Urinary bladder (tissue), 4 donors: ENCODE data around the gene SERINC3. TPM values are rescaled to one million over a fixed set of nuclear protein-coding genes. Genes with fewer than 3 reads are reported as not detected.

ENCODE experiments used
- DNase-seq: peaks from one replicate; pipeline ENCODE4 v3.0.0-alpha.2; 2015; ENCODE audit errors: extremely low spot score
- H3K27ac ChIP-seq: one replicate; pipeline ENCODE4 v1.5.1; 2013; ENCODE audit warnings: low read depth, mild to moderate bottlenecking, moderate library complexity
- H3K36me3 ChIP-seq: one replicate; pipeline ENCODE4 v1.6.1; 2013; ENCODE audit warnings: mild to moderate bottlenecking, moderate library complexity; ENCODE audit not compliant: insufficient read depth
- H3K4me1 ChIP-seq: one replicate; pipeline ENCODE4 v1.6.1; 2013; ENCODE audit warnings: mild to moderate bottlenecking, moderate library complexity; ENCODE audit not compliant: insufficient read depth
- H3K4me3 ChIP-seq: one replicate; pipeline ENCODE4 v1.5.1; 2013; ENCODE audit warnings: low read depth, low read length
- WGBS: extraction: QIAGEN DNeasy Blood & Tissue Kit; methylation state at CpG from one replicate; pipeline ENCODE4 v1.1.7; 2013; 5-methylcytosine and 5-hydroxymethylcytosine counted together
- polyA plus RNA-seq: library from polyadenylated mRNA; stranded (reverse); fragments of 200-250 nt; gene quantifications from one replicate; pipeline ENCODE4 v1.2.3, GENCODE V29; 2013
- total RNA-seq: library from RNA; depleted of rRNA; stranded (reverse); fragments of >200 nt; gene quantifications from one replicate; pipeline ENCODE4 v1.2.3, GENCODE V29; 2014
- donor health status: healthy with polysubstance abuse.
- donor health status: healthy.

Gene SERINC3
- total and polyA plus RNA-seq, 2 donors = 73.9 to 93.4 TPM

GRCh38 chr20:44547419-44547818, 25.5 kb upstream of the SERINC3 start:
- Histone ChIP-seq H3K4me3 (no peak overlapping the region), H3K36me3 (no peaks in the 10 kb centered on the region), H3K4me1 (no peaks in the 10 kb centered on the region), H3K27ac (no peak overlapping the region)
- no peak for DNase-seq
- WGBS = 94% methylated on average over 8 of the region's 8 CpGs

GRCh38 chr20:44544263-44544662, 22.4 kb upstream of the SERINC3 start:
- Histone ChIP-seq H3K36me3 (no peaks in the 10 kb centered on the region), H3K27ac (no peak overlapping the region), H3K4me3 (no peak overlapping the region), H3K4me1 (no peaks in the 10 kb centered on the region)
- 62% methylated on average over 5 of the region's 5 CpGs for WGBS
- DNase-seq = no peak

- Histone ChIP-seq H3K36me3 (no peaks in the 10 kb centered on the region), H3K27ac (no peak overlapping the region), H3K4me3 (no peak overlapping the region), H3K4me1 (no peaks in the 10 kb centered on the region)
- no peak for DNase-seq
- WGBS = 39% methylated on average over 3 of the region's 3 CpGs
These were observed 21.5 kb upstream of the SERINC3 start for GRCh38 chr20:44543358-44543757.

GRCh38 chr20:44542890-44543289, 21.0 kb upstream of the SERINC3 start:
- H3K4me3 ChIP-seq = no peak overlapping the region
- WGBS = 15% methylated on average over 1 of the region's 1 CpG
- DNase-seq = no peak
- no peaks in the 10 kb centered on the region for H3K36me3 ChIP-seq
- peak overlapping the region; percentile 10 for H3K27ac ChIP-seq
- no peaks in the 10 kb centered on the region for H3K4me1 ChIP-seq

GRCh38 chr20:44541992-44542391, 20.1 kb upstream of the SERINC3 start:
- no peak overlapping the region for H3K4me3 ChIP-seq
- WGBS = 57% methylated on average over 4 of the region's 4 CpGs

GRCh38 chr20:44540834-44541233, 19.0 kb upstream of the SERINC3 start:
- Histone ChIP-seq H3K4me1 (no peaks in the 10 kb centered on the region), H3K36me3 (no peaks in the 10 kb centered on the region)

More at GRCh38 chr20:44541992-44542391, 20.1 kb upstream of the SERINC3 start:
- H3K27ac ChIP-seq = no peak overlapping the region
- no peaks in the 10 kb centered on the region for H3K36me3 ChIP-seq
- no peak for DNase-seq
- no peaks in the 10 kb centered on the region for H3K4me1 ChIP-seq

GRCh38 chr20:44537993-44538392, 16.1 kb upstream of the SERINC3 start:
- Histone ChIP-seq H3K36me3 (no peaks in the 10 kb centered on the region), H3K27ac (no peak overlapping the region), H3K4me3 (no peak overlapping the region), H3K4me1 (no peaks in the 10 kb centered on the region)
- 44% methylated on average over 1 of the region's 1 CpG for WGBS
- DNase-seq = no peak

More at GRCh38 chr20:44540834-44541233, 19.0 kb upstream of the SERINC3 start:
- 72% methylated on average over 6 of the region's 6 CpGs for WGBS
- no peak for DNase-seq
- Histone ChIP-seq H3K27ac (no peak overlapping the region), H3K4me3 (no peak overlapping the region)

GRCh38 chr20:44536175-44536574, 14.3 kb upstream of the SERINC3 start:
- Histone ChIP-seq H3K36me3 (no peaks in the 10 kb centered on the region), H3K4me3 (no peak overlapping the region), H3K4me1 (no peaks in the 10 kb centered on the region), H3K27ac (no peak overlapping the region)
- DNase-seq = no peak
- WGBS = 71% methylated on average over 3 of the region's 3 CpGs

GRCh38 chr20:44533928-44534327, 12.1 kb upstream of the SERINC3 start:
- H3K36me3 ChIP-seq = no peaks in the 10 kb centered on the region
- DNase-seq = no peak
- no peak overlapping the region for H3K27ac ChIP-seq
- 72% methylated on average over 4 of the region's 4 CpGs for WGBS
- no peaks in the 10 kb centered on the region for H3K4me1 ChIP-seq
- H3K4me3 ChIP-seq = no peak overlapping the region

GRCh38 chr20:44532981-44533331, 11.1 kb upstream of the SERINC3 start:
- no peak overlapping the region for H3K4me3 ChIP-seq
- no peak for DNase-seq
- no peak overlapping the region for H3K27ac ChIP-seq
- H3K36me3 ChIP-seq = no peaks in the 10 kb centered on the region
- 70% methylated on average over 2 of the region's 2 CpGs for WGBS
- no peaks in the 10 kb centered on the region for H3K4me1 ChIP-seq

- Histone ChIP-seq H3K4me3 (peak overlapping the region; percentile 67), H3K4me1 (no peaks in the 10 kb centered on the region), H3K36me3 (no peaks in the 10 kb centered on the region), H3K27ac (no peak overlapping the region)
- 6% methylated on average over 11 of the region's 11 CpGs for WGBS
- DNase-seq = no peak
These were observed 10.6 kb upstream of the SERINC3 start for GRCh38 chr20:44532259-44532980.

- 77% methylated on average over 6 of the region's 6 CpGs for WGBS
These were observed 6.4 kb upstream of the SERINC3 start for GRCh38 chr20:44528309-44528708.

GRCh38 chr20:44527716-44528199, 5.9 kb upstream of the SERINC3 start:
- no peaks in the 10 kb centered on the region for H3K4me1 ChIP-seq

More at GRCh38 chr20:44528309-44528708, 6.4 kb upstream of the SERINC3 start:
- DNase-seq = no peak
- Histone ChIP-seq H3K4me1 (no peaks in the 10 kb centered on the region), H3K36me3 (no peaks in the 10 kb centered on the region), H3K4me3 (no peak overlapping the region), H3K27ac (no peak overlapping the region)

GRCh38 chr20:44526129-44526528, 4.3 kb upstream of the SERINC3 start:
- Histone ChIP-seq H3K4me1 (no peaks in the 10 kb centered on the region), H3K36me3 (no peaks in the 10 kb centered on the region), H3K27ac (no peak overlapping the region), H3K4me3 (no peak overlapping the region)
- WGBS = 68% methylated on average over 6 of the region's 6 CpGs
- DNase-seq = no peak

More at GRCh38 chr20:44527716-44528199, 5.9 kb upstream of the SERINC3 start:
- DNase-seq = no peak
- no peak overlapping the region for H3K4me3 ChIP-seq
- no peak overlapping the region for H3K27ac ChIP-seq
- WGBS = 55% methylated on average over 4 of the region's 4 CpGs
- no peaks in the 10 kb centered on the region for H3K36me3 ChIP-seq
